ENCODE measurements around the gene SMG5. TPM values are rescaled to one million over a fixed set of nuclear protein-coding genes. Genes with fewer than 3 reads are reported as not detected.

SMG5 gene
- total RNA-seq, 1 experiment from 2014 or later = 109 TPM

GRCh38 chr1:156249593-156249992 lies 33.0 kb downstream of the SMG5 start (continued):
- no peak for TF ChIP-seq ATF2 (CRISPR knock-in tag; IDR thresholded peaks at IDR 0.05; ENCODE audit: borderline replicate concordance, low read depth)

GRCh38 chr1:156248323-156248683 lies 34.3 kb downstream of the SMG5 start:
- peaks cover 36% of the 10 kb centered on the region for H3K36me3 Mint-ChIP-seq
- H3K4me1 Mint-ChIP-seq = peaks cover 22% of the 10 kb centered on the region
- DNase-seq (ENCODE audit: low spot score) (no peak), ATAC-seq (no peak)
- H3K27ac Mint-ChIP-seq = 0 out of 2 replicates have a peak overlapping the region, but pooled peaks have one; percentile 49
- no peaks in the 10 kb centered on the region for H3K9me3 Mint-ChIP-seq
- ChIA-PET CTCF (interaction anchor here (0.5 to 5.1 kb wide), 13 partner anchors 11 to 232 kb away, joined by 3 to 84 read pairs (median 3); no protein-coding TSS in a partner anchor), POLR2A (interaction anchor here (0.6 to 1.1 kb wide), 2 partner anchors 271 to 981 kb away, joined by 3 read pairs; no protein-coding TSS in a partner anchor)
- H3K4me3 Mint-ChIP-seq = no peak overlapping the region
- TF ChIP-seq E2F4 (CRISPR knock-in tag; IDR thresholded peaks at IDR 0.05; ENCODE audit: borderline replicate concordance, low read depth) (no peak), FOXP4 (CRISPR knock-in tag; IDR thresholded peaks at IDR 0.05) (no peak), ZBTB21 (CRISPR knock-in tag; IDR thresholded peaks at IDR 0.05; ENCODE audit: borderline replicate concordance) (no peak), HMGA2 (CRISPR knock-in tag; IDR thresholded peaks at IDR 0.05) (no peak), ZNF671 (CRISPR knock-in tag; IDR thresholded peaks at IDR 0.05) (no peak), MAX (CRISPR knock-in tag; IDR thresholded peaks at IDR 0.05) (no peak), FOXJ3 (CRISPR knock-in tag; IDR thresholded peaks at IDR 0.05; ENCODE audit: borderline replicate concordance) (no peak), SMAD3 (CRISPR knock-in tag; IDR thresholded peaks at IDR 0.05; ENCODE audit: borderline replicate concordance) (no peak)
- H3K27me3 Mint-ChIP-seq (ENCODE audit: low read depth) = peaks cover 4% of the 10 kb centered on the region

- Mint-ChIP-seq H3K27me3 (ENCODE audit: low read depth) (peaks cover 4% of the 10 kb centered on the region), H3K27ac (peak within 1 kb of the TSS; percentile 49), H3K9me3 (no peaks in the 10 kb centered on the region), H3K4me3 (no peak within 1 kb of the TSS), H3K36me3 (peaks cover 30% of the 10 kb centered on the region), H3K4me1 (peaks cover 22% of the 10 kb centered on the region)
- DNase-seq (ENCODE audit: low spot score) = peak; percentile 47
- ChIA-PET CTCF (interaction anchor here (0.5 to 5.1 kb wide), 18 partner anchors 12 to 162 kb away, joined by 3 to 84 read pairs (median 3); partner anchors contain the start of gene SMG5), POLR2A (interaction anchor here (0.6 to 1.2 kb wide), 3 partner anchors 34 to 980 kb away, joined by 3 to 4 read pairs (median 3); partner anchors contain the start of gene PMF1)
- peak; percentile 31 for ATAC-seq
- TF ChIP-seq USF2 (CRISPR knock-in tag; IDR thresholded peaks at IDR 0.05) (no peak), PRRX2 (CRISPR knock-in tag; IDR thresholded peaks at IDR 0.05) (no peak), FOXP4 (CRISPR knock-in tag; IDR thresholded peaks at IDR 0.05) (no peak), FOXP1 (CRISPR knock-in tag; IDR thresholded peaks at IDR 0.05; ENCODE audit: borderline replicate concordance) (no peak), NR2C2 (CRISPR knock-in tag; IDR thresholded peaks at IDR 0.05) (no peak), TEAD1 (CRISPR knock-in tag; IDR thresholded peaks at IDR 0.05) (no peak), CTCF (IDR thresholded peaks at IDR 0.05) (no peak), ZNF512 (CRISPR knock-in tag; IDR thresholded peaks at IDR 0.05; ENCODE audit: borderline replicate concordance) (no peak), TP53 (CRISPR knock-in tag; IDR thresholded peaks at IDR 0.05) (no peak), ZNF423 (CRISPR knock-in tag; IDR thresholded peaks at IDR 0.05) (no peak), MAX (CRISPR knock-in tag; IDR thresholded peaks at IDR 0.05) (no peak)
These were observed 34.9 kb downstream of the SMG5 start, which contains the start of gene PAQR6 for GRCh38 chr1:156247460-156248322. Gene PAQR6 (minus strand): TSS chr1:156248056. CDS start chr1:156246731, 1,325 bp downstream.

Data from WTC11 (cell line).